ENCODE results near the gene FGD4. TPM values are rescaled to one million over a fixed set of nuclear protein-coding genes. Genes with fewer than 3 reads are reported as not detected.

FGD4 gene
- total RNA-seq (ENCODE audit: low replicate concordance) = 5.6 and 55.6 TPM in 2 replicates

GRCh38 chr12:32399370-32400113, at the start of gene FGD4:
Gene FGD4, plus strand, starts transcription at chr12:32399558.
- peak; percentile 58 for DNase-seq (ENCODE audit: low read depth)
- TF ChIP-seq CTCF (IDR thresholded peaks at IDR 0.05; ENCODE audit: insufficient read depth, low read length) = peak; percentile 32
- H3K4me3 ChIP-seq (ENCODE audit: low read depth, low read length) = peak within 1 kb of the TSS; percentile 68

GRCh38 chr12:32353540-32353939, 45.8 kb upstream of the FGD4 start:
- H3K4me3 ChIP-seq (ENCODE audit: low read depth, low read length) = no peak overlapping the region
- TF ChIP-seq CTCF (IDR thresholded peaks at IDR 0.05; ENCODE audit: insufficient read depth, low read length) = no peak
- no peak for DNase-seq (ENCODE audit: low read depth)

GRCh38 chr12:32357601-32358249, 41.6 kb upstream of the FGD4 start:
- H3K4me3 ChIP-seq (ENCODE audit: low read depth, low read length) = no peak overlapping the region
- DNase-seq (ENCODE audit: low read depth) = no peak
- TF ChIP-seq CTCF (IDR thresholded peaks at IDR 0.05; ENCODE audit: insufficient read depth, low read length) = no peak

- TF ChIP-seq CTCF (IDR thresholded peaks at IDR 0.05; ENCODE audit: insufficient read depth, low read length) = no peak
- no peak overlapping the region for H3K4me3 ChIP-seq (ENCODE audit: low read depth, low read length)
- no peak for DNase-seq (ENCODE audit: low read depth)
Observed at GRCh38 chr12:32360956-32361355, 38.4 kb upstream of the FGD4 start.

GRCh38 chr12:32362892-32363291, 36.5 kb upstream of the FGD4 start:
- DNase-seq (ENCODE audit: low read depth) = no peak
- no peak for TF ChIP-seq CTCF (IDR thresholded peaks at IDR 0.05; ENCODE audit: insufficient read depth, low read length)
- no peak overlapping the region for H3K4me3 ChIP-seq (ENCODE audit: low read depth, low read length)

DNA sequence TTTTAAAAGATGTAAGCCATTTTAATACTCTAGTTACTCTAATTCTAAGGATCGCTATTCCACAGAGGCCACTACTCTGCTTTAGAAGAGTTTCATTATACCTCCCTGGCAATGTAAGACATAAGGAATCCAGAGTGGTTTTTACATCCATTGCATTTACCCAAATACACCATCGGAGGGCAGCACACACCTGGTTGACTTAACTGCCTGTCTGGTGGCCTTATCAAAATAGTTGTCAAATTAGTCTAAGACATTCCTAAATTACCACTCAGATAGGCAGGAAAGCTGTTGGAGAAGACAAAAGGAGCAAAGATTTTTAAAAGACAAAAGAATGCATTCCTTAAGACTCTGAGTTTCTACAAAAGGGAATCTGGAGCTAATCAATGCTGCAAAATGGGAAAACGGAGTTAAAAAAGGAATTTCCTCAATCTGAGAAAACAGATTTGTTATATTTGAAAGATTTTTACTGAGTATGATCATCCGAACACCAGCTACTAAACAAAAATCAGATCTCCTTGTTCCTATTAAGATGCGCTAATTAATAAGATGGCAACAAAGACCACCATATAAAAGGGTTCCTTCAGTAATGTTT, 33.8 kb upstream of the FGD4 start:
- no peak overlapping the region for H3K4me3 ChIP-seq (ENCODE audit: low read depth, low read length)
- peak; percentile 90 for DNase-seq (ENCODE audit: low read depth)
- peak; percentile 80 for TF ChIP-seq CTCF (IDR thresholded peaks at IDR 0.05; ENCODE audit: insufficient read depth, low read length)

Data from fibroblast of the aortic adventitia (primary cell).